HG03565 (cell line): Measurements from ENCODE around the gene ICOSLG.
"Not testable (repeated sequence)": the region's sequence is repeated elsewhere in the genome, so short reads cannot be mapped to it uniquely, and the experiment has no call there.

Experiments
- ATAC-seq: cut with Tn5 transposase; IDR thresholded peaks from one replicate; pipeline ENCODE4 v1.9.1; 2021; ENCODE audit warnings: mild to moderate bottlenecking, moderate library complexity; ENCODE audit not compliant: unreplicated experiment

The ICOSLG gene

DNA sequence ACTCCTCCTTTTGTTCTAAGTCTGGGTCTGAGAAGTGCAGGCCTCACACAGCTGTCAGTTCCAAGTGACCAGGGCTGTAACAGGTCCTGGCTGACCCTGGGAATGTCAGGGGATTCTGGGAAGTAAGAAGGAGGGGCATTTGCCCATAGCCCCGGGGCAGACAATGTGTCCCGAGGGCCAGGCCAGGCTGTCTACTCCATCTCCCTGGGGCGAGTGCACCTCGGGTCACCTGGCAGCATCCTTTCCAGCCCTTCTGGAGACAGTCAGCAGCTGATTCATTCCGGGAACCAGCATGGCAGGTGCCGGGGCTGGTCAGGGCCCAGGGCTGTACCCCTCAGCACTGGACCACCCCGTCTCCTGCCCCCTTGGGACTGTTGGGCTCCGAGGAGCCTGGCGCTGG lies 13.1 kb downstream of the ICOSLG start:
- ATAC-seq, result not testable (repeated sequence)

DNA sequence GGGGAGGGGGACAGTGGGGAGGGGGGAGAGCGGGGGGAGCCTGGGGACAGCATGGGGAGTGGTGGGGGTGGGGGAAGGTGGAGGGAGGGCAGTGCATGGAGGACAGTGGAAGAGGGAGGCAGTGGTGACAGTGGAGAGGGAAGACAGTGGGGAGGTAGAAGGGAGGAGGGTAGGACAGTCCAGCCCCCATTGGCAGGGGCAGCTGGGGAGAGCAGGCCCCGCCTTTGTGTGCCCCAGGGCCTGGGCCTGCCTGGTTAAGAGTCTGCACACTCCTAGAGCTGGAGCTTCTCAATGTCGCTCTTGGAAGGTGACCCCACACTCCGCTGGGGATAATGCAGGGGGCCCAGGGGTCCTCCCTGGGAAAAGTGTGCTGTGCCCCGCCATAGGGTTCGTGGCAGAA lies 15.1 kb downstream of the ICOSLG start:
- not testable (repeated sequence) for ATAC-seq

DNA sequence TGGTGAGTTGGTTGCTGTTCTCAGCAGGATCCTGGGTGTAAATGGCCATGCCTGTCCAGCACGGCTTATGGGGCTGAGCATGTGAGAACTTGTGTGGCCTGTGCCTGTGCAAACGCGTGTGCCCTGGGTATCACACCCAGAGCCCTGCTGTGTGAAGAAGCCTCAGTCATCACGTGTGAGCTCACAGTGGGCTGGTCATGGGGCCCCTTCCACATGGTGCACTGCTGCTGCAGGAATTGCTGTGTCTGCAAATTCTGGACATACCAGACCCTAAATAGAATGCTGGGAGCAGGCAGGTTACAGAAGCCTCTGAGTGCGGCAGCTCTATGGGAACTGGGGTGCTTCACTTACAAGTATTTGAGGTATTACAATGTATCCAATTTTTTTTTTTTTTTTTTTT lies 17.4 kb downstream of the ICOSLG start:
- not testable (repeated sequence) for ATAC-seq

DNA sequence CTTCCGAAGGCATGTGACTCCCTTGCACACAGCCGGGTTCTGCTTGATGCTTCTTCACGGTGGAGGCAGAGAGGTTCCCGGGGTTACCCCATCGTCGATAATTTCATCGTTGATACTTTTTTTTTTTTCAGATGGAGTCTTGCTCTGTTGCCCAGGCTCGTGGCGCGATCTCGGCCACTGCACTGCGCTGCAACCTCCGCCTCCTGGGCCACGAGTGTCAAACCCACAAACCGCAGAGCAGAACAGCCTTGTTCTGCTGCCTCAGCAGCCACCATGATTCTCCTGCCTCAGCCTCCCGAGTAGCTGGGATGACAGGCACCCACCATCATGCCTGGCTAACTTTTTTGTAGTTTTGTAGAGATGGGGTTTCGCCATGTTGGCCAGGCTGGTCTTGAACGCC lies 20.1 kb downstream of the ICOSLG start:
- not testable (repeated sequence) for ATAC-seq

DNA sequence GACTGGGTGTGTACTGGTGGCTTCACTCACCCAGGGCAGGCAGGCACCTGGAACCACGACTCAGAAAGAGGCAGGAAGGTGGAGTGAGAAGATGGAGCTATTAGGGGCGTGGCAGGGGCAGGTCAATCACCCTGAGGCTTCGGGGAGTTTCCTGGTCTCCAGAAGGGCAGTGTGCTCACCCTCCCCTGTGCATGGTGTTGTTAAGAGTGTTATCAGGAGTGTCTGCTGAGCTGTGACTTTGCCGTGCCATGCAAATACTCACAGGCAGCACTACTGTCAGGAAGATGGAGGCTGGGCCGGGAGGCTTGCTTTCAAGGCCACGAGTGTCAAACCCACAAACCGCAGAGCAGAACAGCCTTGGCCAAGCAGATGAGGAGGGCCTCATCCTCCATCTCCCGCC lies 22.3 kb downstream of the ICOSLG start:
- ATAC-seq, result not testable (repeated sequence)

DNA sequence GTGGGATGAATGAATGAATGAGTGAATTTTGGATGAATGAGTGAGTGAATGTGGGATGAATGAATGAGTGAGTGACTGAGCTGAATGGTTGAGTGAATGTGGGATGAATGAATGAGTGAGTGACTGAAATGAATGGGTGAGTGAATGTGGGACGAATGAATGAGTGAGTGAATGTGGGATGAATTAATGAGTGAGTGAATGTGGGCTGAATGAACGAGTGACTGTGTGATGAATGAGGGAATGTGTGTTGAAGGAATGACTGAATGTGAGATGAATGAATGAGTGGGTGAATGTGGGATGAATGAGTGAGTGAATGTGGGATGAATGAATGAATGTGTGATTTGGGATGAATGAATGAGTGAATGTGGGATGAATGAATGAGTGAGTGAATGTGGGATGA lies 28.8 kb downstream of the ICOSLG start:
- not testable (repeated sequence) for ATAC-seq

DNA sequence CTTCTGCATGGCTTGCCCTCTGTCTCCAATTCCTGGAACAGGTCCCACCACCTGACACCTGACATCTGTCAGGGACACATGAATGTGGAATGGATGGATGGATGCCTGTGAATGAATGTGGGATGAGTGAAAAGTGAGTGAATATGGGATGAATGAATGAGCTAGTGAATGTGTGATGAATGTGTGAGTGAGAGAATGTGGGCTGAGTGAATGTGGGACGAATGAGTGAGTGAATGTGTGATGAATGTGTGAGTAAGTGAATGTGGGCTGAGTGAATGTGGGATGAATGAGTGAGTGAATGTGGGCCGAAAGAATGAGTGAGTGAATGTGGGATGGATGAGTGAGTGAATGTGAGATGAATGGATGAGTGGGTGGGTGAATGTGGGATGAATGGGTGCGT lies 29.2 kb downstream of the ICOSLG start:
- not testable (repeated sequence) for ATAC-seq

DNA sequence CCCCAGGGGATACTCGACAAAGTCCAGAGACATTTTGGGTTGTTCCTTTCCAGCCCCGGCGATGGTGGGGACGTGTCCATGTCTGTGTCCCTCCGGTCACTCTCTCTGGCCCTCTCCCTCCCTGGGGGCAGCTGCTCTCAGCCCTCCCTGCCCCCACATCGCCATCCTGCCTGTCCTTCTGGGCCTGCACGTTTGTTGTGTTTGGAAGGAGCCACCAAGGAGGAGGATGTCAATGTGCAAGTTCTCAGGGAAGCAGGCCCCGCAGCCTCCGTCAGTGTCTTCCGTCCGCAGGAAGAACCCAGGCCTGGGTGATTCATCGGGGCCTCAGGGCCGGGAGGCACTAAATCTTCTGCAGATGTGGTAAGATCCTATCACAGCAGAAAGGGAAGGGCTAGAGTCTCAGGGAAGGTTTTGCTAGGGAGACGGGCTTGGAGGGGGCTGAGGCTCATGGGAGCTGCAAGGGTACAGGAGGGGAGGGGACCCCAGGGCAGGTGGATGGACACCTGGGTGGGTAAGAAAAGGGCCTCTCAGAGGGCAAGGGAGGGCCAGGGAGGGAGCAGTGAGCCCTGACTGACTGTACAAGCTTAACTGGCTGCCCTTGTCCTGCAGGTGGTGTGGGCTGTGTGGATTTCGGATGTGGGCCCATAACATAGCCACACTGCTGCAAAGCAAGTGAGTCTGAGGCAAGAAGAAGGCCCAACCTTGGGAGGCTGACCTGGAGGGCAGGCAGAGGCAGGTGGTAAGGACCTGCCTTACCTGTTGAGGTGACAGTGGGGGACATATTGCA lies 32.7 kb downstream of the ICOSLG start:
- ATAC-seq, result not testable (repeated sequence)

DNA sequence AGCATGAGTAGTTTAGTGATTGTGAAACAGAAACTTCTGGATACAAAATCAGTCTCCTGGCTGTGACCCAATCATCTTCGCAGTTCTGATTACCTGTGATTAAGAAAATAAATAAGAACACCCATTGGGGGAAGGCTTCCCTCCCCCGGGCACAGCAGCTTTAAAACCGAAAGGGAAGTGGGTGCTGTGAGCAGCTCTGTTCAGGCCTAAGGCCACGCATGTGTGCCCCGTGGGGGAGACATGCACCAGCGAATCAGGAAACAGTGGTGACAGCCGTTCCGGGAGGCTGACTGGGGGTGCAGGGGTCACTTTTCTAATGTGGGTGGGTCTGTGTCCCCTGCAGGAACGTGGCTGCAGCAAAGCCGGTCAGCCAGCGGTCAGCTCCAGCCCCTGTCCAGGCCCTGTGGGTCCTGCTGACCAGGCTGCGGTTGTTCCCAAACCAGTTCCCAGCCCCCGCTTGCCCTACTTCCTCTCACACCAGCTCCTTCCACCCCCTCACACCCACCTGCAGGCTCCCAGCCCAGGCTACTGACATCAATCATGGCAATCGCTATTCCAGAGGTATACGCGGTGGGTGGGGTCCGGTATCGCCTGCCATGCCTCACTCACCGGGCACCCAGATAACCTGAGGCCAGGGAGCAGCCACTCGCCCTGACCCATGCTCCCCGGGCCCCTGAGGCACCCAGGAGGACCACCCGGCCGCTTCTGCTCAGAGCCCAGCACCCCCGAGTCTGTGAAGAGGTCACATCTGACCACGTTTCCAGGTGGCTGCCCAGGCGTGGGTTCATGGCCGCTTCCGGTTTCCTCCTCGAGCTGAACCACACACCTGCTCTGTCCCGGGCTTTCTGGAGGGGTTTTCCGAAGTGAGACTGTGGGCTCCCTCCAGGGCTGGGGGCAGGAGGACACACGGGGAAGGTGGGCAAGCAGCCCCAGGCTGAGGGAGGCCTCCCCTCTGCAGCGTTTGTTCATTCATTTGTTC lies 33.8 kb downstream of the ICOSLG start:
- ATAC-seq, result peak; percentile 64

DNA sequence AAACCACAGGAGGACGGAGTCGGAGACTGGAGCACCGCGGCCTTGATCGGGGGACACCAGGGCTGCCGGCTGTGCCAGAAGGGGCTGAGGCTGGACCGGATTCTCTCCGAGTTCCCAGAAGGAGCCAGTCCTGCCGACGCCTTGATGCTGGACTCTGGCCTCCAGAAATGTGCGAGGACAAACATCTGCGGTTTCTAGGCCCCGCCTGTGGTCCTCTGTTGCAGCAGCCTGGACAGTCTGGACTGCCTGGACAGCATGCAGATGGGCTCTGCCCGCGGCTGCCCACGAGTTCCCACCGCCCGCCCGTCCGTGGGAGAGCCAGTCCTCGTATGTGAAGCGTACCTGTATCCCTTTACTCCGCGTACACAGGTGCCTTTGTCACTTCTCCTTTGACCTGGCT lies 34.6 kb downstream of the ICOSLG start:
- ATAC-seq, result not testable (repeated sequence)

DNA sequence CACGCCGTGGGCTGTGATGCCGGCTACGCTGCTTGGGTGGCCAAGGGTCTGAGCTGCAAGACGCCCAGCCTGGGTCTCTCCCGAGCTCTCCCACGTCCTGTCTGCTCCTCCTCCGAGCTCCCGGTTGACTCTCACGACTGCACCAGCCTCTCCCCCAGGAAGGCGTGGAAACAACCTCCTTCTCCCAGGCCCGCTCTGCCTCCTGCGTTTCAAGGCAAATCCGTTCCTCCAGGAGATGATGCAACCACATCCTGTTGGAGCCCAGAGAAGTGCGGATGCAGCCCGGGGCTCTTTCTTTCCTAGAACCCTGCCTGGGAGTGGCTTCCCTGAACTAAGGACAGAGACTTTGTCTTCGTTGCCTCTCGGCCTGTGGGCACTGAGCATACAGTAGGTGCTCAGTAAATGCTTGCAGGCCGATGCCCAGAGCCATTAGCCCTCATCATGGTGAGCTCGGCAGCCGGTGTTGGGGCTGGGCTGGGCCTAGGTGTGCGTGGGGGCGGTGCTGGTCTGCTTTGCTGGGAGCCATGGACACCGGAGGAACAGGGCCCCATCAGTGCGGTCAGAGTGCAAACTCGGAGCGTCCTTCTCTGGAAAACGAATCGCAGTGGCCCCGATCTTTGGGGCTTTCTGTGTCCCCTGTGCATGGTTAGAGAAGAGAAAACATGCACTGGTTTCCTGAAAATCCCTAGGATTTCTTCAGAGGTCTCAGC lies 38.0 kb downstream of the ICOSLG start:
- not testable (repeated sequence) for ATAC-seq

DNA sequence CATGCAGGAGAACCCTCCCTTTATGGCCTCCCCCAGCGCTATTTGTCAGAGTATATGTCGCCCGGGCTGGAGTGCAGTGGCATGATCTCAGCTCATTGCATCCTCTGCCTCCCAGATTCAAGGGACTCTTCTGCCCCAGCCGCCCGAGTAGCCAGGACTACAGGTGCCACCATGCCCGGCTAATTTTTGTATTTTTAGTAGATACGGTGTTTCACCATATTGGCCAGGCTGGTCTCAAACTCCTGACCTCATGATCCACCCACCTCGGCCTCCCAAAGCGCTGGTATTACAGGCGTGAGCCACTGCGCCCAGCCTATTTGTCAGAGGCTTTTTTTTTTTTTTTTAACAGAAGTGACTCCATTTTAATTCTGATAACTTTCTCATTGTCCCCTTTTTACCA lies 40.7 kb downstream of the ICOSLG start:
- ATAC-seq, result not testable (repeated sequence)

DNA sequence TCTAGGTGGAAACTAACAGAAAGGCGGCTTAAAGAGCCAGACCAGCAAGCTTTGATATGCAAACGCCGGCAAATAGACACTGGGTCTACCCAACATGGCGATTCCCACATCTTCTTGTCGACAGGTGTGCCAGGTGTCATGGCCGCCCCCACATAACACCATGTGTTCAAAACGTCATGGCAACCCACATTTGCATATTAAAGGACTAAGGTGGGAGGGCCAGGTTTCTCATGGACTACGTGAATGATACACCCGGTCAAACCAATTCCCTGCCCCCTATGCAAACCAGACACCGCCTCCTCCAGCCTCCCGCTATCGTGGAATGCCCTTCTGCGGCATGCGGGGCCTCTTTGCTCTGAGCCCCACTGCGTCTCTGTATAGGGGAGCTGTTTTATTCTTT lies 41.3 kb downstream of the ICOSLG start:
- ATAC-seq, result no peak

DNA sequence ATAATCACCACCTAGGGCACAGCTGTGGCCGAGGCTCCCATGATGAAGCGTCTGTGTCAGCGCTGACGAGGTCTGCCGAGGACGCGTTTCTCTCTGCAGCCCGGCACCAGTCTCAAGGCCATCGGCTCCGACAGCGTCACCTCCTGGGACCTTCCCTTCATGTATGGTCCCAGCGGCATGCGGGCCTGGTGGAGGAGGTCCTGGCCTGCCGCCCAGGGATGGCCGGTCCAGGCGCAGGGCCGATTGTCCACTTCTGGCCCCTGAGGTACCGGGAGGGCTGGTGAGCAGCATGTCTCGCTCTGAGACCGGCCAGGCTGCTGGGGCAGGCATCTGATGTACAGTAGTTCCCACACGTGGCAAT lies 43.6 kb downstream of the ICOSLG start:
- not testable (repeated sequence) for ATAC-seq

DNA sequence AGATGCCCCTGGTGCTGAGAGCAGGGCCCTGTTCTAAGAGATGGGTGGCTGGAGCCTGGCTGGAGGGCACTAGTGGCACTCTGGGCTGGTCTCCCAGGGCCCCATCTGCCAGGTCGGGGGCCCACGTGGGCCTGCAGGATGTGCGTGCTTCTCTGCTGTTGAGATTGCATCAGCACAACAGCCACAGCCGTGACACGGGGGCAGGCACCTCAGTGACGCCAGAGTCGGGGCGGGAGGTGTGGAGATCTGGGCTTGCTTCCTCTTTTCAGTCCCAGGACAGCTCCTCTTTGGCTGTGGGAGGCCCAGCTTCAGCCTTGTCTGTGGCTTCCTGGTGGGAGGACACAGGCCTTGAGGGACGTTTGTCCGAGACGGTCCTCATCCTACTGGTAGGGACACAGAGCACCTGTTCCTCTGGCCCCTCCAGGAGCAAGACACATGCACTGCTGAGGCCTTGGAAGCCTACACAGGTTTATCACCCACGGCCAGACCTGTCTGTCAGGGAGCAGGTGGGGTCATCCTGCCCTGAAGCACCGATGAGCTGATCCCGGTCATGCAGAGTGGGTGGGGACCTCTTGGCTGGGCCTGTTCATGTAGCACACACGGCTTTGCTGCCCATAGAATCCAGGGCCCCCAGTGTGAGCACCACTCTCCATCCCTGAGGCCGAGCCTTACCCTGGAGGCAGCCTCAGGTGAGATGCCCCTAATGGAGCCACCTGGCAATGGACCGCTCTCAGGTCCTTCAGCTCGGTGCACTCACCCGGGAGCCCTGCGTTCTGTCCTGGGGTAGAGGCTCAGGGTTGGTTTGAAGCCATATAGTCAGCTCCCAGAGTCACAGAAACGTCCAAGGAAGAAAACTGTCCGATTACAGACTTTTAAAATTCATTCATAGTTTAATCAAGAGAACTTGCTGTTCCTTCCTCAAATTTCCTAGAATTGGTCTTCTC lies 44.3 kb downstream of the ICOSLG start:
- not testable (repeated sequence) for ATAC-seq

DNA sequence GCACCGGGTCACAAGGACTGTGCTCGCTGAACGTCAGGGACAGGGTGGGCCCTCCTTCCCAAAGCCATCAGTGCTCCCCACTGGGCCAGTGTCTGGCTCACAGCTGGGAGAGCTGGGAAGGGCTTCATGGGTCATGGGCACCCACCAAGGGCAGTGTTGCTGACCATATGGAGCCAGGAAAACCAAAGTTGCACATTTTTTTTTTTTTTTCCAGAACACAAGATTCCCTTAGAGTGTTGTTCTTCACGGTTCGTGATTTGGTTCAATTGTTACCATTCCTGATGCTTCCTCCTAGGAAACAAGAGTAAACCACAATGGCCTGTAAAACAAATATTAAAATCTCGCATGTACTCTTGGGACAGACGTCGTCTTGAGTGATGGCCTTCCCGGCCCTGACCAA lies 45.9 kb downstream of the ICOSLG start:
- ATAC-seq, result not testable (repeated sequence)

DNA sequence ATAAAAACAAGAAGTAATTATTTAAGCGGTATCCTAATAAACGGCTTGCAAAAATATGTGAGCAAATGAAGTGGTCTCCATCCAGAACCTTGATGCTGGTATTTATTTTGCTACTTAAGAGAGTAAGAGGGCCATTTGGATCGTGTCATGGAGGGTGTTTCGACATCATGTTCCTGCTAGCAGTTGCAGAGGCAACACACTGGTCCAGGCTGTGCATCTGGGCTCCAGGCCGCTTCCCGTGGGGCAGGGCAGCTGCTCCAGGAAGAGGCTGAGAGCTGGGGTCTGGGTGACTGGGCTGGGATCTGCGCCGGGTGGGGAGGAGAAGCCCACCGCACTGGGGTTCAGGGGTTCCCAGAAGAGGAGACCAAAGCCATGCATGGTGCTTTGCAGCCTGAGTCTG lies 46.3 kb downstream of the ICOSLG start:
- not testable (repeated sequence) for ATAC-seq

DNA sequence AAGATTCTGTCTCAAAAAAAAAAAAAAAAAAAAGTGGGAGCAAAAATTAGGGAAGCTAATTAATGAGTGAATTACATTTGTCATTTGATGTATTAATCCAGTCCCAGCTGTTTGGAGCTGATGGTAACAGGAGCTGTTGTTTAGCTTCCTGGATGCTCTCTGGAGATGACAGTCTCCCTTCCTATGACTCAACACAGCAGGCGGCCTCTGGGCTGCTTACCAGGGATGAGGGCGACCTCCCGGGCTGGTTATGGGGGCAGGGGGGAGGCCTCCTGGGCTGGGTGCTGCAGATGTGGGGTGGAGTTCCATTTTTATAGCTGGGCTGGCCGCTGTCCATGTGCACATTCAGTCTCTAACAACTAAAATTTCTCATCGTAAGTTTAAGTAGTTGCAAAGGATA lies 47.6 kb downstream of the ICOSLG start:
- not testable (repeated sequence) for ATAC-seq

DNA sequence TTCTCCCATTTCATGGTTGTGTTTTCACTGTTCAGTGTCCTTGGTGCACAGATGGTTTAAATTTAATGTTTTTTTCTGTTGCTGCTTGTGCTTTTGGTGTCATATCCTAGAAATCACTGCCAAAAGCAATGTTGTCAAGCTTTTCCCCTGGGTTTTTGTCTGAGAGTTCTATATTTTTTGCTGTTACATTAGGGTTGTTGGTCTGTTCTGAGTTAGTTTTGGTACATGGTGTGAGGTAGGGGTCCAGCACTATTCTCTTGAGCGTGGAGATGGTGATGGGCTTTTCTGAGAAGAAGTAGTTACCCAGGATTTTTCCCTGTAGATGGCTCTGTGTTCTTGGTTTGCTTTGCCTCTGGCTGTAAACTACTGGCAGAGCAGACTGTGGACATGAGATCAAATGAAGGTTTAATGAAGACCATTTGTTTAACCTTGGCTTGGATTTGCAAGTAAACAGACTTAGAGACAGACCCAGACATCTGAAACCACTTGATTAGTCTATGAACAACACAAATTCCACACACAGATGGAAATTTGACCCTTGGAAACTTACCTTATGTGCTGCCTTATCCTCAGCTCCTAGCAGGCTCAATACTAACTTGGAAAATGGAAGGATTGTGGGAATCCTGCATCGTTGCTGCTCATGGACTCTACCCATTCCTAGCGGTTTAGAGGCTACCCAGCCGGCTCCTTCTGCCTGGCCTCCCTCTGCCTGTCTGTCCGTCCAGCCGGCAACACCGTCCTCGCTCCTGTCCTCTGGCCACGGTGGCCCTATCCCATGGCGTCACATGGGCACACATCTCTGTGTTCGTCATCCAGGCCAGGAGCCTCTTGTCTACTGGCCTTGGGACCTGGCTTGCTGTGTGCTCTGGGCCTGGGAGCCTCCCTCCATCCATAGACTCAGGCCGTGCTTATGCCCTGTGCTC lies 50.1 kb downstream of the ICOSLG start:
- not testable (repeated sequence) for ATAC-seq
